ENCODE results near the gene SOBP.

- TF ChIP-seq CTCF (IDR thresholded peaks at IDR 0.05; ENCODE audit: low read depth, low read length) (no peak), EZH2phosphoT487 (IDR thresholded peaks at IDR 0.05; ENCODE audit: low read depth) (no peak)
These were observed 10.7 kb upstream of the SOBP start for GRCh38 chr6:107479089-107479690.
